Heart left ventricle (tissue), 16 donors: ENCODE data around the gene CPNE4. TPM values are rescaled to one million over a fixed set of nuclear protein-coding genes. Genes with fewer than 3 reads are reported as not detected.

Experiments used
- ATAC-seq, 4 donors: fragments of 200-7000 bp; cut with Tn5 transposase; one replicate each; pipeline ENCODE4 v1.9.1; 2020 to 2022; ENCODE audit warnings: moderate library complexity in 4 of 4, mild to moderate bottlenecking in 3 of 4, moderate number of reproducible peaks in 1 of 4
- DNase-seq, 5 donors: peaks; one replicate each; pipeline ENCODE4 v3.0.0-alpha.2; 2020
- H3K27ac ChIP-seq, 12 donors: fragments of 200-600 bp; sonication (generic) in 4 of 12; one replicate each; pipeline versions ENCODE4 v1.5.0 to v1.8.0; 2016 to 2022; ENCODE audit warnings: mild to moderate bottlenecking in 2 of 12
- H3K27me3 ChIP-seq, 9 donors: fragments of 200-600 bp; sonication (generic) in 2 of 9; one replicate each; pipeline versions ENCODE4 v1.5.1 to v1.8.0; 2016 to 2022; ENCODE audit warnings: mild to moderate bottlenecking in 3 of 9
- H3K36me3 ChIP-seq, 9 donors: fragments of 200-600 bp; sonication (generic) in 2 of 9; one replicate each; pipeline versions ENCODE4 v1.5.0 to v1.8.0; 2018 to 2022; ENCODE audit warnings: mild to moderate bottlenecking in 2 of 9
- H3K4me1 ChIP-seq, 12 donors: fragments of 200-600 bp; sonication (generic) in 4 of 12; one replicate each; pipeline versions ENCODE4 v1.5.0 to v1.8.0; 2016 to 2022; ENCODE audit warnings: mild to moderate bottlenecking in 3 of 12
- H3K4me3 ChIP-seq, 12 donors: fragments of 200-600 bp; sonication (generic) in 4 of 12; one replicate each; pipeline versions ENCODE4 v1.5.0 to v1.8.0; 2017 to 2022; ENCODE audit warnings: mild to moderate bottlenecking in 9 of 12, moderate library complexity in 4 of 12
- H3K9me3 ChIP-seq, 12 donors: fragments of 200-600 bp; sonication (generic) in 4 of 12; one replicate each; pipeline versions ENCODE4 v1.5.0 to v1.8.0; 2016 to 2022; ENCODE audit warnings: mild to moderate bottlenecking in 1 of 12
- POLR2A ChIP-seq, 2 donors: fragments of 450-650 bp; IDR thresholded peaks; one replicate each; pipeline ENCODE4 v1.6.1; 2017; ENCODE audit warnings: antibody characterized with exemption in 2 of 2, mild to moderate bottlenecking in 2 of 2, moderate library complexity in 2 of 2
- WGBS, 4 donors: extraction: QIAGEN DNeasy Blood & Tissue Kit in 2 of 4; methylation state at CpG; one replicate each; pipeline versions ENCODE4 v1.1.5 to v1.1.7; 2013 to 2018; 5-methylcytosine and 5-hydroxymethylcytosine counted together
- intact Hi-C, 10 donors: fragments of 100-400 bp; cut with DNase I; formaldehyde crosslinking; loops; one replicate each; pipeline versions ENCODE4 v1.11.1 to v1.14.2; 2022
- polyA plus RNA-seq, 2 donors: library from polyadenylated mRNA; stranded (reverse); fragments of 200-250 nt; gene quantifications; one replicate each; pipeline ENCODE4 v1.2.3, GENCODE V29; 2013
- total RNA-seq, 9 donors: library from RNA; depleted of rRNA in 2 of 9; stranded (reverse); fragments of >200 nt in 2 of 9; fragmentation: NEBNext Ultra II Directional in 3 of 9; extraction: Animal tissue kit (Norgen Biotek cat#: 25700) in 3 of 9; gene quantifications; one replicate each; pipeline versions ENCODE4 v1.1.0 to v1.2.4, GENCODE V29; 2016 to 2023
- TF ChIP-seq, protein P1 (sequence below), 12 donors: fragments of 200-600 bp; sonication (generic) in 4 of 12; IDR thresholded peaks; one replicate each; pipeline versions ENCODE4 v1.5.0 to v1.8.0; 2018 to 2022; ENCODE audit warnings: antibody characterized with exemption in 12 of 12, mild to moderate bottlenecking in 5 of 12
- donor health status: ischemic (EF 13 %, LVEDD 7.1; RV severe dilation, severe dysfunction).
- donor health status: healthy with polysubstance abuse.
- donor health status: DM: no; HTN: yes; CAD: no.
- donor health status: DM: no; HTN: no; CAD: no.
- donor health status: ischemic (EF 25% LVEDD 6.9; RV normal size, moderate dysfunction).
- donor health status: ischemic (EF 25% LVEDD 5.7; RV mildly dilated, moderate dysfunction).
- donor health status: healthy.
- donor health status: DM: yes; HTN: yes; CAD: no.
- donor health status: ischemic (EF 35%, LVEDD 5.7; RV mildly dilated, moderate dysfunction).
- donor health status: nonischemic (EF 11% LVEDD 7.7; RV severe dilation, severe dysfunction).
- donor health status: DM: yes; HTN: yes; CAD: no.
- donor health status: PGD.
- donor health status: ischemic (EF 29% LVEDD 5.4; RV normal size, mild dysfunction).
- donor health status: nonischemic (EF 23%, LVEDD 6.1; RV moderate dilation, normal function).

The CPNE4 gene
- total and polyA plus RNA-seq, 11 donors: 1.7 to 99.7 (median 24.9) TPM

DNA sequence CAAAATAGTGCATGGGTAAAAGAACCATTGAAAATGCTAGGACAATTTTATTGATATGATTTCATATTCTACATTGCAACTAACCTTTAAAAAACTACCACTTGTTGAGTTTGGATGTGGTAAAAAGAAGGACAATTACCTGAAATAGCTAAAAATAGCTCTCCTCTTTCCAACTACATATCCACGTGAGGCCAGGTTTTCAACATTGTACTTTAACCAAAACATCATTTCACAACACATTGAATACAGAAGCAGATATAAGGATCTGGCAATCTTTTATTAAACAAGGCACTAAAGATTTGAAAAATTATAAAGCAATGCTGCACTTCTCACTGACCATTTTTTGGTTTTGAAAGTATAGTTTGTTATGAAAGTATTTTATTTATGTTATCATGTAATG lies 504.0 kb downstream of the CPNE4 start:
- WGBS, 4 donors: 51 to 69% (median 68%) methylated on average over 1 of the region's 1 CpG
- H3K9me3 ChIP-seq: peaks cover 0 to 8% (median 0%) of the 10 kb centered on the region in 12 donors
- H3K27me3 ChIP-seq: peaks cover 0 to 21% (median 0%) of the 10 kb centered on the region in 9 donors
- ATAC-seq (no peak), DNase-seq (no peak)
- no peak for TF ChIP-seq POLR2A (IDR thresholded peaks at IDR 0.05)
- TF ChIP-seq, protein P1, sequence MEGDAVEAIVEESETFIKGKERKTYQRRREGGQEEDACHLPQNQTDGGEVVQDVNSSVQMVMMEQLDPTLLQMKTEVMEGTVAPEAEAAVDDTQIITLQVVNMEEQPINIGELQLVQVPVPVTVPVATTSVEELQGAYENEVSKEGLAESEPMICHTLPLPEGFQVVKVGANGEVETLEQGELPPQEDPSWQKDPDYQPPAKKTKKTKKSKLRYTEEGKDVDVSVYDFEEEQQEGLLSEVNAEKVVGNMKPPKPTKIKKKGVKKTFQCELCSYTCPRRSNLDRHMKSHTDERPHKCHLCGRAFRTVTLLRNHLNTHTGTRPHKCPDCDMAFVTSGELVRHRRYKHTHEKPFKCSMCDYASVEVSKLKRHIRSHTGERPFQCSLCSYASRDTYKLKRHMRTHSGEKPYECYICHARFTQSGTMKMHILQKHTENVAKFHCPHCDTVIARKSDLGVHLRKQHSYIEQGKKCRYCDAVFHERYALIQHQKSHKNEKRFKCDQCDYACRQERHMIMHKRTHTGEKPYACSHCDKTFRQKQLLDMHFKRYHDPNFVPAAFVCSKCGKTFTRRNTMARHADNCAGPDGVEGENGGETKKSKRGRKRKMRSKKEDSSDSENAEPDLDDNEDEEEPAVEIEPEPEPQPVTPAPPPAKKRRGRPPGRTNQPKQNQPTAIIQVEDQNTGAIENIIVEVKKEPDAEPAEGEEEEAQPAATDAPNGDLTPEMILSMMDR (IDR thresholded peaks at IDR 0.05): no peak
- no peak overlapping the region for H3K4me3 ChIP-seq
- intact Hi-C loops: loop anchor here in 1 of 10 donors (10.0 kb wide), 1 partner anchor 504 kb away; the partner anchor contains the start of gene CPNE4
- H3K36me3 ChIP-seq: no peaks in the 10 kb centered on the region
- H3K4me1 ChIP-seq: peaks cover 0 to 7% (median 0%) of the 10 kb centered on the region in 12 donors
- H3K27ac ChIP-seq: no peak overlapping the region

DNA sequence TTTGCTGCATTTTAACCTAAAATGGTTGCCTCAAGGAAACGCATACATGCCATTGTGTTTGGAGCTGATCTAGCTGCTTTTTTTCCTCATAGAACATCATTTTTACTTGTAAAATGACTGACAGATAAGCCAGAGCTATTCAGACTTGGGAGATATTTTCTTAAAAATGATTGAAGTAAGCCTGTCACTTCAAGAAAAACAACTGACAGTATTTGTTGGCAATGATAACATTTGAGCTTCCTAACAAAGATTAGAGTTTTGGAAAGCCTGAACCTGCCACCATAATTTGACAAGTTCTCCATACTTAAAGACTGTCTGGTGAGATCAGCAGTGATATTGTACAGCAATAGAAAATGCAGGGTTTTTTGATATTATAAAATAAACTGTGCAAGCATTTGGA lies 504.4 kb downstream of the CPNE4 start:
- Histone ChIP-seq H3K27ac (no peak overlapping the region), H3K27me3 (peaks cover 0 to 25% (median 0%) of the 10 kb centered on the region in 9 donors), H3K36me3 (no peaks in the 10 kb centered on the region), H3K9me3 (peaks cover 0 to 8% (median 0%) of the 10 kb centered on the region in 12 donors), H3K4me3 (no peak overlapping the region), H3K4me1 (peaks cover 0 to 7% (median 0%) of the 10 kb centered on the region in 12 donors)
- TF ChIP-seq POLR2A (IDR thresholded peaks at IDR 0.05): no peak
- TF ChIP-seq, protein P1 (IDR thresholded peaks at IDR 0.05): no peak
- 68 to 81% (median 77%) methylated on average over 1 of the region's 1 CpG for WGBS, 4 donors
- DNase-seq: no peak
- intact Hi-C loops: loop anchor here in 1 of 10 donors (10.0 kb wide), 1 partner anchor 504 kb away; the partner anchor contains the start of gene CPNE4
- ATAC-seq: no peak

DNA sequence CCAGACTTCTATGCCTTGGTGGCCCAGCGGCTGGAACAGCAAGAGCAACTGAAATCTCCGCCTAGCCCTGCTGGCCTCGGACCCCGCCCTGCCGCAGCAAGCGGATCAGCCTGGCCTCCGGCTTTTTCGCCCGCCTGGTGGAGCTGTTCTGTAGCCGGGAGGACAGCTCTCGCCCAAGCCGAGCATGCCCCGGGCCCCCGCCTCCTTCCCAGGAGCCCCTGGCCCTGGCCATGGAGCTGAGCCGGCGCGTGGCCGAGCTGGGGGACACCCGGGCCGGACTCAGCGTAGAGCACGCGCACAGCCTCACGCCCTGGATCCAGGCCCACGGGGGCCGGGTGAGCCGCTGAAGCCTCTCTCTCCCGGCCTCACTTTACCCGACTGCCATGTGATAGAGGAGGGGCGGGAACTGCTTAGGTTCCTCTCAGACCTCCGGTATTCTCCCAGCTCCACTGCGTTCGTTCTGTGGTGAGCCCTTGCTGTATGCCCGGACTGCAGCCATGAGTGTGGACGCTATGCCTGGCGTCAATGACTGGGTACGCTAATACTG lies 507.9 kb downstream of the CPNE4 start:
- Histone ChIP-seq H3K4me3 (peak overlapping the region in 11 of 12 donors; percentile 10 to 51 (median 40)), H3K4me1 (peaks cover 0 to 7% (median 0%) of the 10 kb centered on the region in 12 donors), H3K27ac (no peak overlapping the region), H3K27me3 (peaks cover 0 to 33% (median 0%) of the 10 kb centered on the region in 9 donors), H3K36me3 (no peaks in the 10 kb centered on the region), H3K9me3 (no peaks in the 10 kb centered on the region)
- intact Hi-C loops: loop anchor here in 2 of 10 donors (5.0 to 10.0 kb wide), 2 partner anchors 488 to 500 kb away; no protein-coding TSS in a partner anchor
- ATAC-seq (peak; percentile 84 to 98 (median 87)), DNase-seq (peak; percentile 14 to 77 (median 45))
- no peak for TF ChIP-seq POLR2A (IDR thresholded peaks at IDR 0.05)
- TF ChIP-seq, protein P1 (IDR thresholded peaks at IDR 0.05): peak in 10 of 12 donors; percentile 13 to 56 (median 33)
- WGBS, 4 donors: 11 to 22% (median 12%) methylated on average over 23 to 37 of the region's 37 CpGs

DNA sequence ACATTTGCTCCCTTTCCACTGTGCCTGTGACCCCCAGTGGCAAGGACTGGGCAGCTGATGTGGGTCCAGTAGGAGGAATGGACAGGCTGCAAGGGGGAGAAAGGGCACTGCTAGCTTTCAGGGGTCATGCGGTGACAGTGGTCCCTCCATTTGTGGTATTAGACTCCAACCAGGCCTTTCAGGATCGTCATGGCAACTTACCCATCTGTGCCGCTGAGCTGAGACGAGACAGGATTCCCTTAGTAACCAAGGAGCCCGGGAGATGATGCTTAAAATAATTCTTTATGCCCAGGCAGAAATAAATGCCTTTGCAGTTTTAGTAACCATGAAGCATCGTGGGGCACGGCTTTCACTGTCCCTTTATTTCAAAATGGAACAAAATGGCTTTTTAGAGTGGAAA lies 516.1 kb downstream of the CPNE4 start:
- no peak for TF ChIP-seq POLR2A (IDR thresholded peaks at IDR 0.05)
- TF ChIP-seq, protein P1 (IDR thresholded peaks at IDR 0.05): no peak
- H3K9me3 ChIP-seq: peaks cover 0 to 7% (median 0%) of the 10 kb centered on the region in 12 donors
- no peak overlapping the region for H3K27ac ChIP-seq
- ATAC-seq: no peak
- 81 to 82% (median 82%) methylated on average over 7 of the region's 7 CpGs for WGBS, 4 donors
- peaks cover 0 to 6% (median 0%) of the 10 kb centered on the region in 9 donors for H3K27me3 ChIP-seq
- no peak for DNase-seq
- H3K4me3 ChIP-seq: no peak overlapping the region
- no peaks in the 10 kb centered on the region for H3K36me3 ChIP-seq
- intact Hi-C loops: no loop called here
- H3K4me1 ChIP-seq: no peaks in the 10 kb centered on the region
